ENCODE measurements around the gene PCDHGC5. TPM values are rescaled to one million over a fixed set of nuclear protein-coding genes. Genes with fewer than 3 reads are reported as not detected.

Gene PCDHGC5
- total RNA-seq, 1 donor from 2014 or later = 0.26 TPM

DNA sequence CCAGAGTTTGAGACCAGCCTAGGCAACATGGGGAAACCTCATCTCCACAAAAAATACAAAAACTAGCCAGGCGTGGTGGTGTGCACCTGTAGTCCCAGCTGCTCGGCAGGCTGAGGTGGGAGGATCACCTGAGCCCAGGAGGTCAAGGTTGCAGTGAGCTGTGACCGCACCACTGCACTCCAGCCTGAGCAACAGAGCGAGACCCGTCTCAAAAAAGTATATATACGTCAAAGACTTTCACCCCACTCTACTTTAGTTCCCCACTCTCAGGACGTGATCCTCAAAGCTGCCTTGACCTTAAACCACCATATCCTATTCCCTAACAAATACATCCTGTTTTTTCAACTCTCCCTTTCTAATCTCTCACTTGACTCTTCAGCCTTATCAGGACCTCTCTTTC, 41.0 kb downstream of the PCDHGC5 start:
- TF ChIP-seq, protein P1, sequence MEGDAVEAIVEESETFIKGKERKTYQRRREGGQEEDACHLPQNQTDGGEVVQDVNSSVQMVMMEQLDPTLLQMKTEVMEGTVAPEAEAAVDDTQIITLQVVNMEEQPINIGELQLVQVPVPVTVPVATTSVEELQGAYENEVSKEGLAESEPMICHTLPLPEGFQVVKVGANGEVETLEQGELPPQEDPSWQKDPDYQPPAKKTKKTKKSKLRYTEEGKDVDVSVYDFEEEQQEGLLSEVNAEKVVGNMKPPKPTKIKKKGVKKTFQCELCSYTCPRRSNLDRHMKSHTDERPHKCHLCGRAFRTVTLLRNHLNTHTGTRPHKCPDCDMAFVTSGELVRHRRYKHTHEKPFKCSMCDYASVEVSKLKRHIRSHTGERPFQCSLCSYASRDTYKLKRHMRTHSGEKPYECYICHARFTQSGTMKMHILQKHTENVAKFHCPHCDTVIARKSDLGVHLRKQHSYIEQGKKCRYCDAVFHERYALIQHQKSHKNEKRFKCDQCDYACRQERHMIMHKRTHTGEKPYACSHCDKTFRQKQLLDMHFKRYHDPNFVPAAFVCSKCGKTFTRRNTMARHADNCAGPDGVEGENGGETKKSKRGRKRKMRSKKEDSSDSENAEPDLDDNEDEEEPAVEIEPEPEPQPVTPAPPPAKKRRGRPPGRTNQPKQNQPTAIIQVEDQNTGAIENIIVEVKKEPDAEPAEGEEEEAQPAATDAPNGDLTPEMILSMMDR (IDR thresholded peaks at IDR 0.05; ENCODE audit: insufficient read depth, low read length, severe bottlenecking) = no peak
- H3K27me3 ChIP-seq (ENCODE audit: control insufficient read depth, insufficient read depth, low read length) = no peaks in the 10 kb centered on the region
- DNase-seq (ENCODE audit: low read depth) = no peak
- no peak for FAIRE-seq
- H3K4me3 ChIP-seq (ENCODE audit: low read depth, low read length) = no peak overlapping the region
- H3K36me3 ChIP-seq (ENCODE audit: control insufficient read depth, insufficient read depth, low read length) = peaks cover 19% of the 10 kb centered on the region

DNA sequence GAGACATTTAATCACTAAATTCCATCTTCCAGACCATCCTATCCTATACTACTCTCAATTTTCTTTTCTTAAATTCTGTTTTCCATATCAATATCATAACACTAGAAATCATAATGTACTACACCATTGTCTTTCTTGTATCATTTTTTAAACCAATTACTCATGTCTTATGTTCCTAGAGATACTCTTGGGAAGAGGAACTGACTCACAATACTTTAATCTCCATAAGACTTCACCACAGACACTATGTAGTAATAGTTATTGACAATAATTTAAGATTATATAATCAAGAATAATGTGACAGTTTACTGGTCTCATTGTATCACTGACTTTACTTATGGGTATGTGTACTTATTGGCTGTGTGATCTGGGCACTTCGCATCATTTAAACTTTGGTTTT, 43.8 kb downstream of the PCDHGC5 start:
- TF ChIP-seq, protein P1 (IDR thresholded peaks at IDR 0.05; ENCODE audit: insufficient read depth, low read length, severe bottlenecking) = no peak
- FAIRE-seq (no peak), DNase-seq (ENCODE audit: low read depth) (peak; percentile 28)
- peaks cover 14% of the 10 kb centered on the region for H3K36me3 ChIP-seq (ENCODE audit: control insufficient read depth, insufficient read depth, low read length)
- H3K4me3 ChIP-seq (ENCODE audit: low read depth, low read length) = no peak overlapping the region
- H3K27me3 ChIP-seq (ENCODE audit: control insufficient read depth, insufficient read depth, low read length) = no peaks in the 10 kb centered on the region

DNA sequence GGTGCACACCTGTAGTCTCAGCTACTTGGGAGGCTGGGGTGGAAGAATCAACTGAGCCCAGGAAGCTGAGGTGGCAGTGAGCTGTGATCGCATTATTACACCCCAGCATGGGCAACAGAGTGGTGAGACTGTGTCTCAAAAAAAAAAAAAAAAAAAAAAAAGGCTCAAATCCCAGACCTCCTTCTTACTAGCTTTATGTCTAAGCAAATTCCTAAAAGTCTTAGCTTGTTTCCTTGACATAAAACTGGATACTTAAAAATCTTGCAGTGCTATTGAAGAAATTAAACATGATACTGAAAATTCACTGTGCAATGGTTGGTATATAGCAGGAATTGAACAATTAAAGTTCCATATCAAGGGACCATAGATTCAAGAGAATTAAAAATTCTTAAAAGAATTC, 45.0 kb downstream of the PCDHGC5 start:
- H3K4me3 ChIP-seq (ENCODE audit: low read depth, low read length) = no peak overlapping the region
- peaks cover 11% of the 10 kb centered on the region for H3K36me3 ChIP-seq (ENCODE audit: control insufficient read depth, insufficient read depth, low read length)
- FAIRE-seq (no peak), DNase-seq (ENCODE audit: low read depth) (no peak)
- no peaks in the 10 kb centered on the region for H3K27me3 ChIP-seq (ENCODE audit: control insufficient read depth, insufficient read depth, low read length)
- TF ChIP-seq, protein P1 (IDR thresholded peaks at IDR 0.05; ENCODE audit: insufficient read depth, low read length, severe bottlenecking) = no peak

DNA sequence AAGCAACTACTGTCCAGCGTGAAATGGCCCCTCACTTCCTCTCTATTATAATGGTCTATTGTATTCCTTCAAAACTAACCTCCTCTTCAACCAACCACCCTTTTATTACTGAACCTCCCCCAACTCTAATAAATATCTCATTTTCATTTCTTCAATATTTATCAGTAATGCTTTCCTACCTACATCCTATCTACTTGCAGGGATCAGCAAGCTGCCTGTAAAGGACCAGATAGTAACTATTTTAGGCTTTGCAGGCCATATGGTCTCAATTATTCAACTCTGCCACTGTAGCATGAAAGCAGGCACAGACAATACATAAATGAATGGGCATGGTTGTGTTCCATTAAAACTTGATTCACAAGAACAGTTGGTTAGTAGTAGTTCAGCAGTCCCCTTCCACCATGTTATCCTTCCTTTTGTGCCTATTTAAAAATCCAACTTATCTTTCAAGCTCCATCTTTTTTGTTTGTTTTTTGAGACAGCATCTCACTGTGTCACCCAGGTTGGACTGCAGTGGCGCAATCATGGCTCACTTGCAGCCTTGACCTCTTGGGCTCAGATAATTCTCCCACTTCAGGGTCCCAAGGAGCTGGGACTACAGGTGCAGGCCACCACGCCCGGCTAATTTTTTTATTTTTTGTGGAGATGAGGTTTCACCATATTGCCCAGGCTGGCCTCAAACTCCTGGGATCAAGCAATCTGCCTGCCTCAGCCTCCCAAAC, 45.8 kb downstream of the PCDHGC5 start:
- FAIRE-seq (no peak), DNase-seq (ENCODE audit: low read depth) (no peak)
- Histone ChIP-seq H3K36me3 (ENCODE audit: control insufficient read depth, insufficient read depth, low read length) (peaks cover 10% of the 10 kb centered on the region), H3K4me3 (ENCODE audit: low read depth, low read length) (no peak overlapping the region), H3K27me3 (ENCODE audit: control insufficient read depth, insufficient read depth, low read length) (no peaks in the 10 kb centered on the region)
- TF ChIP-seq, protein P1 (IDR thresholded peaks at IDR 0.05; ENCODE audit: insufficient read depth, low read length, severe bottlenecking) = no peak

Other genes with a start within 250 kb of the PCDHGC5 start
- under 0.01 and 0.51 TPM in 2 replicates for gene PCDHB15, start 243.7 kb upstream of the PCDHGC5 start, total RNA-seq
- 0.13 TPM in 1 of 2 replicates, not detected in the other for gene SLC25A2, start 185.0 kb upstream of the PCDHGC5 start, total RNA-seq
- 36.3 and 74.5 TPM in 2 replicates for gene TAF7, start 168.3 kb upstream of the PCDHGC5 start, total RNA-seq
- under 0.01 and 0.26 TPM in 2 replicates for gene PCDHGA1, start 158.6 kb upstream of the PCDHGC5 start, total RNA-seq
- under 0.01 and 0.26 TPM in 2 replicates for gene PCDHGA2, start 150.3 kb upstream of the PCDHGC5 start, total RNA-seq
- gene PCDHGA3, start 145.3 kb upstream of the PCDHGC5 start, total RNA-seq = under 0.01 and 0.13 TPM in 2 replicates
- gene PCDHGB1, start 139.0 kb upstream of the PCDHGC5 start, total RNA-seq = under 0.01 and 0.26 TPM in 2 replicates
- 0.26 and 0.53 TPM in 2 replicates for gene PCDHGA4, start 134.1 kb upstream of the PCDHGC5 start, total RNA-seq
- under 0.01 and 0.26 TPM in 2 replicates for gene PCDHGB2, start 129.1 kb upstream of the PCDHGC5 start, total RNA-seq
- under 0.01 and 0.13 TPM in 2 replicates for gene PCDHGA5, start 124.9 kb upstream of the PCDHGC5 start, total RNA-seq
- under 0.01 and 0.77 TPM in 2 replicates for gene PCDHGB3, start 118.8 kb upstream of the PCDHGC5 start, total RNA-seq
- under 0.01 and 0.26 TPM in 2 replicates for gene PCDHGA6, start 115.2 kb upstream of the PCDHGC5 start, total RNA-seq
- under 0.01 and 0.51 TPM in 2 replicates for gene PCDHGA7, start 106.3 kb upstream of the PCDHGC5 start, total RNA-seq
- 2.1 and 3.1 TPM in 2 replicates for gene PCDHGB4, start 101.4 kb upstream of the PCDHGC5 start, total RNA-seq
- gene PCDHGA8, start 96.4 kb upstream of the PCDHGC5 start, total RNA-seq = under 0.01 and 0.51 TPM in 2 replicates
- gene PCDHGB5, start 91.1 kb upstream of the PCDHGC5 start, total RNA-seq = 2.4 and 5.1 TPM in 2 replicates
- gene PCDHGA9, start 86.3 kb upstream of the PCDHGC5 start, total RNA-seq = 0.53 and 1.5 TPM in 2 replicates
- 0.53 and 1.5 TPM in 2 replicates for gene PCDHGB6, start 81.1 kb upstream of the PCDHGC5 start, total RNA-seq
- 2.1 and 5.2 TPM in 2 replicates for gene PCDHGA10, start 76.1 kb upstream of the PCDHGC5 start, total RNA-seq
- gene PCDHGB7, start 71.4 kb upstream of the PCDHGC5 start, total RNA-seq = 1.3 and 3.3 TPM in 2 replicates
- gene PCDHGA11, start 68.0 kb upstream of the PCDHGC5 start, total RNA-seq = 1.6 and 3.2 TPM in 2 replicates
- 0.79 and 1.4 TPM in 2 replicates for gene PCDHGA12, start 58.6 kb upstream of the PCDHGC5 start, total RNA-seq
- 9.5 and 17.4 TPM in 2 replicates for gene PCDHGC3, start 13.1 kb upstream of the PCDHGC5 start, total RNA-seq
- 0.53 and 0.90 TPM in 2 replicates for gene PCDHGC4, start 4.1 kb upstream of the PCDHGC5 start, total RNA-seq
- gene DIAPH1, start 129.9 kb downstream of the PCDHGC5 start, total RNA-seq = 48.2 and 57.1 TPM in 2 replicates
- 72.7 and 87.1 TPM in 2 replicates for gene HDAC3, start 147.8 kb downstream of the PCDHGC5 start, total RNA-seq
- 14.2 and 16.6 TPM in 2 replicates for gene RELL2, start 147.9 kb downstream of the PCDHGC5 start, total RNA-seq
- 14.2 and 17.2 TPM in 2 replicates for gene FCHSD1, start 162.3 kb downstream of the PCDHGC5 start, total RNA-seq
- 3.7 and 4.0 TPM in 2 replicates for gene ARAP3, start 193.1 kb downstream of the PCDHGC5 start, total RNA-seq